HG03442 (cell line): ENCODE results near the gene FADS1.
A peak's percentile ranks its signal among the peaks of the same experiment; 100 is the strongest.

Source experiments
- ATAC-seq: cut with Tn5 transposase; IDR thresholded peaks from one replicate; pipeline ENCODE4 v1.9.1; 2021; ENCODE audit warnings: mild to moderate bottlenecking, moderate library complexity; ENCODE audit not compliant: unreplicated experiment

FADS1 gene

DNA sequence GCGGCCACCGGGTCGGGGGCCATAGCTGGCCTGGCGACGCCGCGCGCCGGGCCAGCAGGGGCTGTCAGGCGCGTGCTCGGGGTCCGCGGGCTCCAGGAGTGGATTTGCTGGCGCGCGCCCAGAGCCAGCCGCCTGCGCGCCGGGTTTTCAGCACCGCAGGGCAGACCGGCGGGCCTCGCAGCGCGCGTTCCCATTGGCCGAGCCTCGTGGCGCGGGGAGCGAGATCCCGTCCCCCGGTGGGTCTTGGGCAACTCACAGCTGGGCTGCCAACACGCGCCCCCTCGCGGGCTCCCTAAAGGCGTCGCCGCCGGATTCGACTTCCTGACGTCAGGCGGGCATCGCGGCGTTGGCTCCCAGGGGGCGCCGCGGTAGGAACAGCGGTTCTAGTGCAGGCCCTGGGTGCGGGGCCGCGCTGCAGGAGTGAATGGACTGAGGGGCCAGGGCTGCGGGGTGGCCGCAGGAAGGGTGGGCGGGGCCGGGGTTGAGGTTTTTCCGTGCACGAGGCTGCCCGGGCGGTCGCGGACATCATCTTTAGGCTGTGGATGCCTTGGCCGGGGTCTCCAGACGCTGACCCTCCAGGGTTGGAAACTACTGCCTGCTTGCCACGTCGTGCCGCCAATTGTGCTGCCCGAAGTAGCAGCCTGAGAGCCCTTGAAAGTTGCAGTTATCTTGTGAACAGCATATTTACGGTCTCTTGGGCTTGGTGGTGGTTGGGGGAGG is at the start of gene FADS1:
FADS1 (minus strand) TSS at position 268 of the 720 bp plus-strand sequence; CDS start at position 194, 74 bp downstream.
- ATAC-seq = peak; percentile 54

DNA sequence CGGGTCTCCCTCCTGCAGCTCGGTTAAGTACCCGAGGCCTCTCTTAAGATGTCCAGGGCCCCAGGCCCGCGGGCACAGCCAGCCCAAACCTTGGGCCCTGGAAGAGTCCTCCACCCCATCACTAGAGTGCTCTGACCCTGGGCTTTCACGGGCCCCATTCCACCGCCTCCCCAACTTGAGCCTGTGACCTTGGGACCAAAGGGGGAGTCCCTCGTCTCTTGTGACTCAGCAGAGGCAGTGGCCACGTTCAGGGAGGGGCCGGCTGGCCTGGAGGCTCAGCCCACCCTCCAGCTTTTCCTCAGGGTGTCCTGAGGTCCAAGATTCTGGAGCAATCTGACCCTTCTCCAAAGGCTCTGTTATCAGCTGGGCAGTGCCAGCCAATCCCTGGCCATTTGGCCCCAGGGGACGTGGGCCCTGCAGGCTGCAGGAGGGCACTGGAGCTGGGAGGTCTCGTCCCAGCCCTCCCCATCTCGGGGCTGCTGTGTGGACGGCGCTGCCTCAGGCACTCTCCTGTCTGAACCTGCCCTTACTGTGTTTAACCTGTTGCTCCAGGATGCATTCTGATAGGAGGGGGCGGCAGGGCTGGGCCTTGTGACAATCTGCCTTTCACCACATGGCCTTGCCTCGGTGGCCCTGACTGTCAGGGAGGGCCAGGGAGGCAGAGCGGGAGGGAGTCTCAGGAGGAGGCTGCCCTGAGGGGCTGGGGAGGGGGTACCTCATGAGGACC is 49.6 kb upstream of the FADS1 start:
- ATAC-seq = no peak

DNA sequence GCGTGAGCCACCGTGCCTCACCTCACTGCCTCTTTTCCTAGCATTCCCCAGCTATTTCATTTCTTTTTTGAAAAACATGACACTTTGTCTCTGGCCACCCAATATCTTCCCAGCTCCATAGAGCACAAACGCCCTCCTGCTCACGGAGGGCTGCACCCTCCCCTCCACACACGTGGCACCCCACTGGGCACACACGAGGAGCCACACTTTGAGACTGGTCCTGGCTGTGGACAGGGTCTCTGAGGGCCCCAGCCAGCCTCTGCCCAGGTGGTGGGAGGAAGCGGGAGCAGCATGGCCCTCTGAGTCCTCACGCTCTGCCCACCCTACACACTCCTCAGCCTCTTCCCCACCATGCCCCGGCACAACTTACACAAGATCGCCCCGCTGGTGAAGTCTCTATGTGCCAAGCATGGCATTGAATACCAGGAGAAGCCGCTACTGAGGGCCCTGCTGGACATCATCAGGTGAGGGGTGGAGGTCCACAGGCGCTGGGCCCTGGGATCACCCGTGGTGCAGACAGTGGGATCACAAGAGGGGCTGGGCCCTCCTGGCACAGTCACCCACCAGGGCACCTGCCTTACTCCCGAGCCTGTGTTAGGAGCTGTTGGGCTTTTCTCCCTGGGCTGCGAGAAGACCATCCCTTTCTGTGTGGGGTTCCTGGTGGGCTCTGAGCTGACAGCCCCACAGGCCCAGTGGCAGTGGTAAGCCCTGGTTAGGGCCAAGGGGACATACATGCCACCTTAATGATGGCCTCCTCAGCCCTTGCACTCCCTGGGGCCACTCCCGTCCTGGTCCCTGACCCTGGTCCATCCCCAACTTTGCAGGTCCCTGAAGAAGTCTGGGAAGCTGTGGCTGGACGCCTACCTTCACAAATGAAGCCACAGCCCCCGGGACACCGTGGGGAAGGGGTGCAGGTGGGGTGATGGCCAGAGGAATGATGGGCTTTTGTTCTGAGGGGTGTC is 48.3 kb upstream of the FADS1 start:
- ATAC-seq = no peak

DNA sequence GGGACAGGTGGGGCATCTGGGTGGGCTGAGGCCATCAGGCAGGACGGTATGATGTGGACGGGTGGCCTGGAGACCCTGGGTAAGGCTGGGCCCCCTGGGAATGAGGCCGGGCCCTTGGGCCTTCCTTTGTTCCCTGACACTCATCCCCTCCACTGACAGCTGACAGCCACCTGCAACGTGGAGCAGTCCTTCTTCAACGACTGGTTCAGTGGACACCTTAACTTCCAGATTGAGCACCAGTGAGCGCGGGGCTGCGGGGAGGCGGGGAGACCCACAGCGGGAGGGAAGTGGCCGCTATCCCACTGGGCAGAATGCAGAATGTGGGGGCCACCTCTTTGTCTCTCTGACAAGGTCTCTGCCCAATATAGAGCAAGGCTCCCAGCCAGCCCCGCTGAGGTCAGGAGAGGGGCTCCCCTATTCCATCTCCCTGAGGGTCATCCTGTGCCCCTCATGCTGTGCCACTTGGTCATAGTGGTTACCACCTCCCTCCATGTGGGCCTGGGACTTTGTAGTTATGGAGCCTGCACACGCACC is 46.8 kb upstream of the FADS1 start:
- ATAC-seq = no peak

DNA sequence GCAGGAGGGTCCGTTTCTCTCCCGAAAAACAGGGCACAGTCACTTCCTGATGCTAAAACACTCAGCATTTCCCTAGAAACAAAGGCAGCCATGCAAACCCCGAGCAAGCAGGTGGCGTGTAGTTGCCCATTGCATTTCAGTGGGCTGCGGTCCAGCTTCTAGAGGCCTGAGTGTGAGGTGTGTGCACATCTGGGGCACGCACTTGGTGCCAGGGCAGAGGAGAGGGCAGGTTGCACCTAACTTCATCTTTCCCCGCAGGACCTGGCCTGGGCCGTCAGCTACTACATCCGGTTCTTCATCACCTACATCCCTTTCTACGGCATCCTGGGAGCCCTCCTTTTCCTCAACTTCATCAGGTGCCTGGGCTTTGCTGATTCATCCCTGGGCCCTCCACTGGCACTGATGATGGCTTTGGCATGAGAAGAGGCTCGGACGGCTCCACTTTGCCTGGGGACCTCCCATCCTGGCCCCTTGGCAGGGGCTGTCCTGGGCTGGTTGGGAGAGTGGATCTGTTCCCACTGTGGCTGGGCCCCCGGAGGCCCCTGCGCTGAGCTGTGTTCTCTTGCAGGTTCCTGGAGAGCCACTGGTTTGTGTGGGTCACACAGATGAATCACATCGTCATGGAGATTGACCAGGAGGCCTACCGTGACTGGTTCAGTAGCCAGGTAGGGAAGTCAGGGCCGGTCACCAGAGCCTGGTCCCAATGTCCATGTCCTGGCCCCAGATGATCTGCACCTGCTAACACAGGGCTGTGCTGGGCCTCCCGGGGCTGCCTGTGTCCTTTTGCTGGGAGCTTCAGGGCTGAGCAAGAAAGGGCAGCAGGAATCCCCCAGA is 46.1 kb upstream of the FADS1 start:
- no peak for ATAC-seq

DNA sequence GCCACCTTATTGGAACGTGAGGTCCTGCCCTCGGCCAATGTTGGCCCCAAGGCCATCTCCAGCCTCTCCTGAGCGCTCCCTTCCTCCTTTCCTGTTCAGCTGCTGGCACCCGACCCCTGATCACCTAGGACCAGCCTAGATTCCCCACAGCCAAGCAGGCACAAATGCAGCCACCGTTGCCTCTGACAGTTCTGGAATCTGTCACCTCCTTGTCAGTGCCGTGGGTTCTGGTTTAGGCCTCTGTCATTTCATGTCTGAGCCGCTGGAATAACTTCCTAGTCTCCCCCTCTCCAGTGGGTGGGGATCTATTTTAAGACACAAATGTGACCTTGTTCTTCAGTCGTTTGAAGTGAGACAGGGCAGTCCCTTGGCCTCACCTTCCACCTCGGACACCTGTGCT is 44.8 kb upstream of the FADS1 start:
- no peak for ATAC-seq

DNA sequence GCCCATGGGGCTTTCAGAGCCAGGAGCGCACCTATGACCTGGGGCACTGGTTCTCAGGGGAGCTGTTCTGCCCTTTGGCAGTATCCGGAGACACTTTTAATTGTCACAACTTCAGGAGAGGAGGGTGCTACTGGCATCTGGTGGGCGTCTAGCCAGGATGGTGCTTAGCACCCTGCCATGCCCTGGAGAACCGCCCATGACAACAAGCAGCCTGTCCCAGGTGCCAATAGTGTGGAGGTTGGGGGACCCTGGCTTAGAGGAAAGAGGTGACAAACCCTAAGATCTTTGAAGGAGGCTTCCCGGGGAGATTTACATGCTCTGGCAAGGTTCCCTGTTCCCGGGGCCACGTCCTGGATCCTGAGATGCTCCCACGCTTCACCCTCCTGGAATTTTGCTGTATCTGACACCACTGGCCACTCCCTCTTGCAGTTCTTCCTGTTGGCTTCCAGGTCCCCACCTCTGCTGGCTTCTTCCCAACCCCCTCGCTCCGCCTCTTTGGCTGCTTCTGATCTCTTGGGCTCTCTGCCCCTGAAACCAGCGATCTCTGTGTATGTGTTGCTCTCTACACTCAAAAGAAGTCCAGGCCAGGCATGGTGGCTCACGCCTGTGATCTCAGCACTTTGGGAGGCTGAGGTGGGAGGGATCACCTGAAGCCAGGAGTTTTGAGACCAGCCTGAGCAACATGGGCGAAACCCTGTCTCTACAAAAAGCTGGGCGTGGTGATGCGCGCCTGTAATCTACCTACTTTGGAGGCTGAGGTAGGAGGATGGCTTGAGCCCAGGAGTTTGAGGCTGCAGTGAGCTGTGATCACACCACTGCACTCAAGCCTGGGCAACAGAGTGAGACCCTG is 43.5 kb upstream of the FADS1 start:
- no peak for ATAC-seq

DNA sequence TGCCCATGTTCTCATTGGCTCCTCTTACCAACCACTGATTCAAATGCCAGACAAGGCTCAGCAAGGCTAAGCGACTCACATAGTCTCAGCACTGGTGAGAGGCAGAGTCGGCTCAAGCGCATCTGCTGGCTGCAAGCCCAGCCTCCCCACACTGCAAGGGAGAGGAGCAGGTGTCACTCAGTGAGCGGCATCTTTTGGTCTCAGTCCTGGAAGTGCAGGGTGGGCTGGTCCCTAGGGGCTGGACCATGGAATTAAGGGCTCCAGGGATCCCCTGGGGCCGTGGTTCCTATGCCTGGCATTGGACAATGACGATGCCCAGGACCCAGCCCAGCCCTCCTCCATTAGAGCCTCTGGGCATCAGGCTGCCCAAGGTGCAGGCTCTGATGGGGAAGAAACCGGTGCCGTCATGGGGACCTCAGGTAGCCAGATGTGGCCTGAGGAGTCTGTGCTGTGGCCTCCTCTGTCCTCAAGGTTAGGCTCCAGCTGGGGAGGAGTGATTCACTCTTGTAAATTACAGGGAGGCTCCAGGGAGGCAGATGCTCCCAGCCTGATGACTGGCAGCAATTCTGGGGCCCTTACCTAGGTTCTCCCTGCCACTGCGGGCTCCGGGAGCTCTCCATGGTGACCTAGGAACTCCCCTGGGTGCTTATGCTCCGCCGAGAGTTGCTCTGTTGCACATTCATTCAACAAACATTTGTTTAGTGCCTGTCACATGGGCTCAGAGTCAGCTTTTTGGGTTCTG is 39.3 kb upstream of the FADS1 start:
- no peak for ATAC-seq

DNA sequence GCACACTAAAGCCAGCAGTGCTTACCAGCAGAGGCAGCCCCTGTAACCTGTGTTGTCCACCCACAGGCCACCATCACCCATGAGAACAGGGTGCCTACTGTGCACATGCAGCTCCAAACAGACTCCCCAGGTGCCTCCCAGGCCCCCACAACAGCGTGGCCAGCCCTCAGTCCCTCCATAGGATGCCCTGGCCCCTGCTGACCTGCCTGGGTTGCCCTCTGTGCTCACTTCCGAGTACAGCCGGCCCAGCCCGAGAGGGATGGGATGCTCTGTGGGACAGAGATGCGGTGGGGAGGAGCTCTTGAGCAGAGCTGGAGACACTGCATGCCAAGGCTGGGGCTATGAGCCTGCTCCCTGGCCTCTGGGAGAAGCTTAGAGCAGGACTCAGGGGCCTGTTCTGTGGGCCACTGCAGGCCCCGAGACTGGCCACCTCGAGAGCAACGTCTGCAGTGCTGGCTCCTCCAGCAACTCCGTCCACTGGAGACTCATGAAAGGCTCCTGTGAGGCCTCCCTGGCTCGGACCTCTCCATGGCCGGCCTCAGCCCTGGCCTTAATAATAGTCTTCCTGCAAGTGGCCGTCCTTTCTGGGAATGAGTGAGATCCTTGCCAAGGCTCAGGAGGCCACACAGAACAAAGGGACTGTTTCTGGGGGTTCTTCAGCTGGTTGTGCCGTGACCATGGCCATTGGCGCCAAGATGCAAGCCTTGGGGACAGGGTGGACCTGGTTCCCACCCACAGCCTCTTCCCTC is 38.3 kb upstream of the FADS1 start:
- no peak for ATAC-seq

DNA sequence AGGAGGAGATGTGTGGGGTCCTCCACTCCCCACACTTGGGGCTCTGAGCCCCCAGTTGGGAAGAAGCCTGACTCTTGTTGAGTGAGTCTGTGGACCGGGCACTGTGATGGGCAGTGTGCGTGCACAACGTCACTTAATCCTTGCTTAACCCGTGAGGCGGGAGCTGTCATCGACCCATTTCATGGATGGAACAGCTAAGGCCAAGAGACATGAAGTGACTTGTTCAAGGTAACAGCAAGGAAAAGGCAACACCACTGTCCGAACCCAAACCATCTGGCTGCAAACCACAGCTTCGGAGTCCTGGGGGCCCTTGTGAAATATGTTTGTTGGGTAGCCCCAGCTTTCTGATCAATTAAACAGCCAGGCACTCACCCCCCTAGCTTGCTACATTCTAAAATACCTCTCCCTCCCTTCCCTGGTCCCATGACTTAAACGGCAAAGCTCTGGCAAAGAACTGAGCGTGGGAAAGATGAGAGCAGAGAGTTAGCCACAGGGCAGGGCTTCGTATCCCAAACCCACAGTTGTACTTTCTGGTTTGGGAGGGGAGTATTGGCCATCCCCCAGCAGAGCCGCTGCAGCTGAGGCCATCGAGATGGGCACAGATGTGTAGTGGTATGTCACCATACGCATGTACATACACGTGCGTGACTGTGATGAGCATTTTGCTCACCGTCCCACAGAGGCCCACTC is 37.5 kb upstream of the FADS1 start:
- ATAC-seq = no peak

DNA sequence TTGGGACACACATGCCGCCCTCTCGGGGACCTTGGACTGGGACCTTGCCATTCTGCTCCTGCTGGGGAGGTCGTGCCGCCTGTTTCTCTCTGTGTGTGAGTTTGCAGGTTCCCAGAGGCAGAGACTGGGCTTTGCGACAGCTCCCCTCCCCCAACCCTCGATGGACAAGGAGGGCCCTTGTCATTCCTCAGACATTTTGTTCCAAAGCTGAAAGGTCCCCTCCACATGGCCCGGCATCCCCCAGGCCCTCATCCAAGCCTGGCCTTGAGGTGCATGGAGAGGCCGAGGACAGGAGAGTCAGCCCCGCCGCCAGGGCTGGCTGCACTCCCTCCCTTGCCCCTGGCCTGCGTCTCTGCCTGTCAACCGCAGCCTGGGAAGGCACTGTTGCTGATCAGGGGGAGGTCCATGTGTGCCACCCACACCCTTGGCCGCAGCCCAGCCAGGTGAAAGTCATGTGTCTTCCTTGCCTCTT is 36.9 kb upstream of the FADS1 start:
- no peak for ATAC-seq

DNA sequence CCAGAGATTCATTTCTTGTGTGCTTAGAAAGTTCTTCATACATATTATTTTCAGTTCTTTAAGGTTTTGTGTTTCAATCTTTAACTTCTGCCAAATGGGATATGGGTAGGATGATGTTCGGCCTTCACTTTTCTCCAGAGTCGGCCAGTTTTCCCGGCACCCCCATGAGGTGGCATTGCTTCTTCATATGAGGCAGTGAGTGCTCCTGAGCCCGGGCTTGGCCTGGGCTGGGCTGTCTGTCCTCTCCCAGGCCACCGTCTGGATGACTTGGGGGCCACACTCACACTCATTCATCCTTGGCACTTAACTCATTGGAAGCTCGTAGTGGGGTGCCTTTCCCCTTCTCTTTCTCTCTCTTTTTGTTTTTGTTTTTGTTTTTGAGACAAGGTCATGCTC is 35.1 kb upstream of the FADS1 start:
- no peak for ATAC-seq

DNA sequence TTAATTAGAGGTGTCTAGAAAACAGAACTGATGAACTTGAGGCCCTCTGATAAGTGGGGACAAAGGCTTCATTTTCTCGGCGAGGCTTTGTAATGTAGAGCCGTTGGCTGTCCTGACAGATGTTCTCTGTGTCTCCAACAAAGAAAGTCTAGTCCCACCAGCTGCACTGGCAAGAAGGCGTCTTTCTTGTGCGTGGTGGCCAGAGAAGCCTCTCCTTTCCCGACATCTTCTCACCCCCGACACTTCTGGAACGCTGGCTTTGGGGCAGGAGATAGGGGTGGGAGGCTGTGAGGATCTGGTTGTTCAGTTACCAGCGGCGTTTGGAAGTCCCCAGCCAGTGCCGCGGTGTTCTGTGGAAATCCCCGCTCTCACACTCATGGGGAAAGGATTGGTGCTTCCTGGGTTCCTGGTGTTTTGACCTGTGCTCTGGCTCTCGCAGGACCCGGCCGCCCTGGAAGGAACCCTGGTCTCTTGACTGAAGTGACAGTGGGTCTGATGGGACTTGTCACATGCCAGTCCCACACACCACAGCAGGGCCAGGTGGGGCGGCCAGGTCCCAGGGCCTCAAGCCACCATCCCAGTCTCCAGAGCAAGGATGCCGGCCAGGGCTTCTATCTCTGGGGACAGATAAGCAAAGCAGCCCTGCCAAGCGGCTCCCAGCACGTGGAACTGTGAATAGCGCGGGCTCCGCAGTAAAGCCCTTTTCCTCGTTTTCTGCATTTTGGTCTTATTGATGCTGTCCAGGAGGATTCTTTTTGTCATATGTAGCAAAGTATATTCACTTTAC is 34.5 kb upstream of the FADS1 start:
- no peak for ATAC-seq

DNA sequence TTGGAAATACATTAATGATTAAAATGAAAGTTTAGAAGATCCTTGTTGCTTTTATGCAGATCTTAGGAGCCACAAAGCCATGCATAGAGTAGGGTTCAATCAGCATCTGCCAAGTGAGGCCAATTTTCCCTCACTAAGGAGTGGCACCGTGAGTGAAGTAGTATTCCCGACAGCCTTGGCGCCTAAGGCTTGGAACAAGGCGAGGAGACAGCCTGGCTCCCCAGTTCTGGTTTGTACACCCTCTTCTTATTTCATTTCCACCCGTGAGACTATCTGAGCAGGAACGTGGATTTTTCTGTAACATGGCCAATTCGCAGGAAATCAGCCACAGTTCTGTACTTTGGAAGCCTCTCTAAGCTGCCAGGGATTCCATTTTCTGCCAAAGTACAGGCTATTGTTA is 33.9 kb upstream of the FADS1 start:
- no peak for ATAC-seq

DNA sequence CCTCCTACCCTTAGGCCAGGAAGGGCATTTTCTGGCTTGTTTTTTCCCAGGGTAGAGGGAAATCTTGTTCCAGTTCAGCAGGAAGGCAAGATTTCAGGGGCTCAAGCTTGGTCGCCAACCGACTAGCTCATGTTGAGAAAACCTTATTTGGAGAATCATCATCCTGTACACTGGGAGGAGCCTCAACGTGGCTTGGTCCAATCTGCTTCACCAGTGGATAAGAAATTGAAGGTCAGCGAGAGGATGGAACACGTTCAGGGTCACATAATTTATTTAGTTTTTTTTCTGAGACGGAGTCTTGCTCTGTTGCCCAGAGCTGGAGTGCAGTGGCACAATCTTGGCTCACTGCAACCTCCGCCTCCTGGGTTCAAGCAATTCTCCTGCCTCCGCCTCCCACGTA is 31.8 kb upstream of the FADS1 start:
- no peak for ATAC-seq

DNA sequence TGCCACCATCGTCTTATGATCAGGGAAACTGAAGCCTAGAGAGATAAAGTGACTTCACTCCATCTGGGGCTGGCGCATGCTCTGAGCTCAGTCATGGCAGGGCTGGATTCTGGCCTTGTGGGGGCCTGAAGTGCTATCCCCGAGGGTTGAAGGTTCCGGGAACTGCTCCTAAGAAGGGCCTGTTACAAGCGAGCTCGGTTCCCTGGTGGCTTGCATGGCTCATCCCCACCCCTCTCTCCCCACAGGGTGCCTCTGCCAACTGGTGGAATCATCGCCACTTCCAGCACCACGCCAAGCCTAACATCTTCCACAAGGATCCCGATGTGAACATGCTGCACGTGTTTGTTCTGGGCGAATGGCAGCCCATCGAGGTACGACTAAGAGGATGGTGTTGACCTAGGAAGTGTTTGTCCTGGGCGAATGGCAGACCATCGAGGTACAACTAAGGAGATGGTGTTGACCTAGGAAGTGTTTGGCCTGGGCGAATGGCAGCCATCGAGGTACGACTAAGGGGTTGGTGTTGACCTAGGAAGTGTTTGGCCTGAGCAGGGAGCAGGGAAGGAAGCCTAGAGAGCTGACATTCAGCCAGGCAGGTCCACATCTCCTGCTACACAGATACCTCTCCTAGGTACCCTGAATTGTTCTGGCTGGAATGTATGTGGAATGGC is 31.2 kb upstream of the FADS1 start:
- no peak for ATAC-seq
